ENCODE results near the gene CISH. TPM values are rescaled to one million over a fixed set of nuclear protein-coding genes. Genes with fewer than 3 reads are reported as not detected.
A peak's percentile ranks its signal among the peaks of the same experiment; 100 is the strongest.

The CISH gene
- total RNA-seq, 1 donor from 2014 or later, result 0.13 TPM

DNA sequence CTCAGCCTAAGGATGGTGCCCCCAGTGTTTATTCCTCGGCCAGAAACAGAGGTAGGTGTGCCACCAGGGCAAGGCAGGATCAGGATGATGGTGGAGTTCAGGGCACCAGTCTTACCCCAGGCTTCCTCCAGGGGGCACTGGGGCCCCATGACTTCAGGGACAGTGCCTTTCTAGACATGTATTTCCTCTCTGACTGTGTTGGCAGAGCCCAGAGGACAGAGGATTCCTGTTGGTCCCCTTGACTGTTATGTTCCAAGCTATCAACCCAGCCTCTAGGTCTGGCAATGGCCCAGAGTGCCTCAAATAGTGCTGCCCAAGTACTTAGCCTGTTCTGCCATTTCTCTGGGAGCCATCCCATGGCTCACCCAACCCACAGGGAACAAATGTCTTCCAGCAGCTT is 39.4 kb downstream of the CISH start:
- peak; percentile 45 to 69 for DNase-seq (ENCODE audit: low read depth in 2 of 2)

DNA sequence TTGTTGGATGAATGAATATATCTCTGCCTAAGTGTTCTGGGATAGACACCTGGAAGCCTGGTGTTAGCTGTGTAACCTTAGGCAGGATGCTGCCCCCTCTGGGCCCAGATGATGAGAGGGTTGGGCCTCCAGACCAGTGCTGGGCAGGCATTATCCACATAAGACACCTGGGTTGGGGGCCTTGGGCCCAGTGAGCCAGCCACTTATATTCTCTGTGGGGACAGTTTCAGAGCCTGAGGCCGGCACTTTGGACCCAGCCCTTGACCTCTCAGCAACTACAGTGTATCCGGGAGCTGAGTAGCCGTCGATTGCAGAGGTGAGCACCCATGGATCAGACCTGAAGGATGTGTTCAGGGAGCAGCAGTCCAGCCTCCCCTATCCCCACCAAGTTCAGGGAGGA is 40.1 kb downstream of the CISH start:
- no peak for DNase-seq (ENCODE audit: low read depth in 2 of 2)

DNA sequence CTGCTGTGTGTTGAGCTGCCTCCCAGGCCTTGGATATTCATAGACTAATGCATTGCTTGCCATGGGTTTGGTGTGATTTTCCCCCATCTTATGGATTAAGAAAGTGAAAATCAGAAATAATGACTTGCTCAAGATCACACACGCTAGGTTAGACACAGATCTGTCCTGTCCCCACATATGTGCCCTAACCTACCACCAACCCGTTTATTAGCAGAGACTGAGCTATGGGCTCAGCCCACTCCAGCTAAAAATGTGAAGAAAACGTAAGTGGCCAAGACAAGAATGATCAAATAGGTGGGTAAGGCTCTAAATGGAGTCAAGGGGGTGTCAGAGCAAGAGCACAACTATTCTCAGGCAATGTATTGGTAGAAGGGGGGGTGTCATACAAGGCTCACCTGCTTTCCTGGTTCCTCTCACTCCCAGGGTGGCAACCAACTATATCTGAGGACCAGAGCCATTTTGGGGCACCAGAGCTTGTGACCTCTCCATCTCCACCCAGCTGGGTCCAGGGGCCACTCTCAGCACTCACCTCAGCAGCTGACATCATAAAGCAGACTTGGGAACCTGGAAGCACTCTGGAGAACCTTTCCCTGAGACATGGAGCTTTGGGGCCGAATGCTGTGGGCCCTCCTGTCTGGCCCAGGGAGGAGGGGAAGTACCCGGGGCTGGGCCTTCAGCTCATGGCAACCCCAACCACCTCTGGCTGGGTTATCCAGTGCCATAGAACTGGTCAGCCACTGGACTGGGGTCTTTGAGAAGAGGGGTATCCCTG is 40.9 kb downstream of the CISH start:
- DNase-seq (ENCODE audit: low read depth in 2 of 2), result no peak

DNA sequence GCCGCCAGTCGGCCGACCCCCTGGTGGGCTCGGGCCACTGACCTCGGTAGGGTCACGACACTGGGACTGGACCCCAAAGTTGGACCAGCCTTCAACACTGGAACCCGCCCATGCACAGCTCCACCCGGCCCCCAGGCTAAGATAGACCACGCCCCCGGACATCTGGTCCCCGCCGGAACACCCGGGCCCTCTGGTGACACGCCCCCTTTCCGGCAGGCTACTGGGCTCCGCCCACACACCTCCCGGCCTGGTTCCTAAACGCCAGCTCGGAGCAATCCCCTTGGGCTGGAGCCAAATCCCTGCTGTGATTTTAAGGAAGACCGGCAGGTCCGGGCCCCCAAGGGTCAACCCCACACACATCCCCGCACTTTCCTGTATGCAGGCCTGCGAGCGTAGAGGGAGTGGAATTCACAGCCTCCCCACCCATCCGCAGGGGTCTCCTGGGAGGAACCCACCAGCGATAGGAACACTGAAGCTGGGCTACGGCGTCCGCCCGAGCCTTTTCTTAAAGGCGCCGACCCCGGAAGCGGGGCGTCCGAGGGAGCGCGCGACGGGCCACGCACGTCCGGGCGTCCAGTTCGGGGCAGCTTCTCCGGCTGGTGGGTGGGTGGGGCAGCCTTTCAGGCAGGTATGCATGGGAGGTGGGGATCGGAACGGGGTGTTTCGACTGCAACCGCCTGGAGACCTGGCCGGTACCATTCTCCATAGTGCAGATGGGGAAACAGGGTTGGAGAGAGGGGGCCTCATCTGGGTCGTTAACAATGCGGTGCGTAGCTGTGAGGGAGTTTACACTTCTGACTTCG is 42.4 kb downstream of the CISH start, which contains the start of gene HEMK1:
TSS of gene HEMK1 (plus strand) at position 576 of the 803 bp plus-strand sequence. CDS start 1,583 bp downstream, outside the sequence.
- peak; percentile 85 to 86 for DNase-seq (ENCODE audit: low read depth in 2 of 2)

DNA sequence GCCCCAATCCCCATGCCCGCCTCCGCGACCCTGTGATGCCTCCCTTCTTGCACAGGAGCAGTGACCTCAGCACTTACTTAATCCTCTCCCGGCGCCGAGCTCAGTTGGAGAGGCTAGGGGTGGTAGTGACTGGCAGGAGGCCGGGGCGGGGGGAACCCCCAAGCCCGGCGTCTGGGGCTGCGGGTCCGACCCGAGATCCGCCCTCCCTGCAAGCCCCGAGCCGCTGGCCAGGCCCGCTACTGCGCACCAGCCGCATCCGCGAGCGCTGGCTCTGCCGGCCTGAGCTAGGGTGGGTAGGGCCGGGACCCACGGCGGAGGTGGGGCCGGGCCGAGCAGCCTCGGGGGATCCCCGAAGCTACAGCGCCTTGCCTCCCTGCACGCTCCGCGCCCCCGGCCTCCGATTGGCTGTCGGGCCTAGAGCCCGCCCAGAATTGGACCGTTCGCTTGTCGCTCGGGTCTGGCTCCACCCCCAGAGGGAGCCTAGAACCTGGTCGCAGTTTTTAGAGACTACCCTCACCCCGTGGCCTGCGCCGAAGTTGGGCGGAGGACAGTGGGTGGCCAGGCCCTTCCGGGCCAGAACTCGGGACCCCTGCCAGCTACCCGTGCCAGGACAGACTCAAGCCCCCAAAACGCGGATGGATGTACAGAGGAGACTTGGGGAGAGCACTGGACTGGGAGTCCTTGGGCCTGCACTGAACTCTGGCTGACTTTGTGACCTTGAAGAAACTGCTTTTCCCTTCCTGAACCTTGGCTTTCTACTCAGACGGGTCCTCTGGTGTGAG is 44.0 kb downstream of the CISH start, which contains the start of gene C3orf18:
TSS of gene C3orf18 (minus strand) at position 362 of the 782 bp plus-strand sequence. CDS start 2,048 bp downstream, outside the sequence.
- DNase-seq (ENCODE audit: low read depth in 2 of 2), result peak; percentile 45 to 84

DNA sequence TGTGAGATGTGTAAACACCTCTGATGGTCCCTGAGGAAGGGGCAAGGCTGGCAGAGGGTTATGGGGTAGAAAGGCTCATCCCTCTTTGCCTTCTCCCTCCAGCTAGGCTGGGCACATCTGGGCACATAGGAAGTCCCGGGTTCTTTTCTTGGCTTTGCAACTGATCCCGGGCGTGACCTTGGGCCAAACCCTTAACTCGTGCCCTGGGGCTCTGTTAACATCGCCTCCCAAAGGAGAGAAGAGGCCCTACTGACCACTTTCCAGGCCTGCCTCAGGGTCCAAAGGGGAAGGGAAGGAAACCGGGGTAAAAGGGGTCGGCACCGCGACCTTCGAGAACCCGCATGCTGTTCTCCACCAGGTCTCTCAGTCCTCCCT is 44.6 kb downstream of the CISH start:
- DNase-seq (ENCODE audit: low read depth in 2 of 2), result no peak

DNA sequence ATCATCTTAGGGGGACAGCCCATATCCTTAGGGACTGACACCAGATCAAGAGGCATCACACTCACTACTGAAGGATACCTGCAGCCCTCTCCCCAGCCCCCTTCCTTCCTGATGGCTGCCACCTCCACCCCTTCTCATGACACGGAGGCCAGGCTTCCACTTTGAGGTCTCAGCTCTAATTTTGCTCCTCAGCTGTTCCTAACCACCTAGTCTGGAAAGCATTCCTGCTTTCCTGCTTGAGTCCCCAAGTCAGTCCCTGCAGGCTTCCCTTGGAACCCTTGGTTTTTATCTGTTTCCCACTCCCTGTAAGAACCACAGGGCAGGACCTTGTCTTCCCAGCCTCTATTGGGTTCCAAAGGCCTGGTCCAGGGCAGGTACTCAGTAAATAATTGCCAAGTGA is 47.3 kb downstream of the CISH start:
- no peak for DNase-seq (ENCODE audit: low read depth in 2 of 2)

DNA sequence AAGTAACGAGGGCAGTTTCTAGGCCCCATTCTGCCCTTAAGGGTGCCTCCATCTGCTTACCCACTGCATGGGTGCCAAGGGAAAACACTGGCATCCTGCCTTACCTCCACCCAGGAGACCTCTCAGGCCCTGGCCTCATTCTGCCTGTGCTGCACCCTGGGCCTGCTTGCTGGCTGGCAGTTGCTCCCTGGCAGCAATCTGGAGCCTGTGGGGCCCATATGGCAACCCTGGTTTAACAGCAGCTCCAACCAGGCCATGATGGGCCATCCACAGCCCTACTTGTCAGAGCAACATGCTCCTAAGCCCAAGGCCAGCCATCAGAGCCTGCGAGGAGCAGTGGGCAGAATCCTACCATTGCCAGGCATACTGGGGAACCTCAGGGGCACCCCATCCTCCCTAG is 47.7 kb downstream of the CISH start:
- DNase-seq (ENCODE audit: low read depth in 2 of 2), result no peak

DNA sequence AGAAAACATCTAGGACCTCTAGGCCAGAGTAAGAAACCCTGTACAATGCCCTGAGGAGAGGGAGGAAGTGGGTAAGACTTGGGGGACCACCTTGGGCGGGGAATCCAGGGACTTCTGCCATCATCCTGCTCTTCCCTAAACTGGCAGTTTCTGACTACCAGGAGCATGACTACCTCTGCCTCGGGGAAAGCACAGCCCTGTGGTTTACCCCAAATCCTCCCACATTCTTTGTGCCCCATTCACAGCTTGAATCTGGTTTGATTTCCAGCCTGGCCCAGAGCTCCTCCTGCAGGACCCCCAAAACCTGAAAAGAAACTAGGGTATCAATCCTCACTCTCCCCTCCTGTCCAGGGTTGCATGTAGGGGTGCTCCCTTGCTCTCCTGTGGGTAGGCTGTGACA is 48.7 kb downstream of the CISH start:
- DNase-seq (ENCODE audit: low read depth in 2 of 2), result no peak

DNA sequence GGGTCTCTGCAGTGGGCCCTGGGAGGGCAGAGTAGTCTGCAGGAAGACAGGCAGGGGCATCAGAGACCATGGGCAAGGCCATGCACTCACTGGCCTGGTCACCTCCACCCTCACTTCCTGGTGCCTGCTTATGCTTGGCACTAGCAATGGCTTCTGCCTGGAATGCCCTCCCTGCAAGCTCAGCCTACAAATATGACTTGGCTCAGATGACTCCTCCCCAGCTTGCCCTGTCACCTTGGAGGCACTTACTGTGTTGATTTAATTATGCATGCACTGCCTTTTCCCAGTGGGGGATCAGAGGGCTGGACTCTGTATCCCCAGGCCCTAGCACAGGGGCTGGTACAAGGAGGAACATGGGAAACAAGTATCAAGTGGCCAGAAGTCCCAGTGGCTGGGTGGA is 51.9 kb downstream of the CISH start:
- no peak for DNase-seq (ENCODE audit: low read depth in 2 of 2)

DNA sequence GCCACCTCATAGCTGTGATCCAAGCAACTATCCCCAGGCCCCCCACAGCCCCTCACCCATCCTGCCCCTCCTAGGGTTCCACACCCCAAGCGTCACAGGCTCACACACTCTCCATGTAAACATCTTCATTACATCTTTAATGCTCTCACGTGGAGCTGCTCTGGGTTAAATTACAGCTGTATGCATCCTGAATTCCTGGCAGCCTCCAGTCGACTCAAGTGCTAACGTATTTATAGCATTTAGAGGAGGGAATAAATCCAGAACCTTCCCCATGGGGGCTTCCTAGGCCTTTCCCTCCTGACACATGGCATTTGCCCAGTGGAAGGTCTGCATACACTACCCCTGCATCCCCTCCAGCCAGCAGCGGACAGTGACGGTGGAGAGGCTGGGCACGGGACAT is 53.7 kb downstream of the CISH start:
- DNase-seq (ENCODE audit: low read depth in 2 of 2), result no peak

DNA sequence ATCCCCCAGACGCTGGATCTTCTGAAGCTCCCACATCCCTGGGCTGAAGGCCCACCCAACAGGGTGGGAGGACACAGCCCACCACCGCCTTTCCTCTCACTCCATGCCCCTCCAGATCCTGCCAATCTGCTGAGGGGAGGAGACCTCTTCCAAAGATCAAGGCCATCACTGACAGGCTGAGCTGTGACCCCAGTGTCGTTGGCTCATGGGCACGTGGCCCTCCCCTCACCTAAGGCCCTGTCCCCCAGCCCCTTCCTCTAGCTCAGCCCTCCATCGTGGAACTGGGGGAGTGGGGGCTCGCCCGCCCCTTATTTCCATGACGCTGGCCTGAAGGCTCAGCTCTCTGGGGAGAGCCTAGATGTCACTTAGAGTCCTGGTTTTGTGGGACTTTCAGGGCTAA is 54.5 kb downstream of the CISH start:
- no peak for DNase-seq (ENCODE audit: low read depth in 2 of 2)

Other genes with a start within 250 kb of the CISH start
- under 0.01 TPM in 2 replicates for gene CACNA2D2, start 108.1 kb downstream of the CISH start, total RNA-seq
- gene C3orf18, start 44.0 kb downstream of the CISH start, total RNA-seq, result 1.5 and 1.9 TPM in 2 replicates
- 4.0 and 4.8 TPM in 2 replicates for gene HEMK1, start 42.3 kb downstream of the CISH start, total RNA-seq
- 5.9 and 8.2 TPM in 2 replicates for gene MAPKAPK3, start 5.4 kb upstream of the CISH start, total RNA-seq
- gene DOCK3, start 63.2 kb upstream of the CISH start, total RNA-seq, result under 0.01 TPM in 1 of 2 replicates, not detected in the other

All from dermis microvascular lymphatic vessel endothelial cell (primary cell).